Endothelial cell of umbilical vein (primary cell): ENCODE results near the gene AQP10. TPM values are rescaled to one million over a fixed set of nuclear protein-coding genes. Genes with fewer than 3 reads are reported as not detected.
A peak's percentile ranks its signal among the peaks of the same experiment; 100 is the strongest.

Source experiments
- BruUV-seq: library from RNA; stranded (reverse); fragments of 400-500 nt; replicated peaks from 2 replicates; lab custom pipeline; 2021; lab: Mats Ljungman, UMichigan
- CTCF ChIA-PET: fragments of 300-600, 350-600 bp; sonication (Branson Sonifier 250); formaldehyde crosslinking; loops from one replicate; lab custom pipeline; 2021; ENCODE audit warnings: antibody characterized with exemption, inconsistent platforms; lab: Charles Lee
- POLR2A ChIA-PET: fragments of 300-600, 350-600 bp; sonication (Branson Sonifier 250); formaldehyde crosslinking; loops from one replicate; lab custom pipeline; 2021; ENCODE audit warnings: antibody characterized with exemption, inconsistent platforms; lab: Charles Lee
- DNase-seq: peaks from one replicate; pipeline ENCODE4 v3.0.0-alpha.2; 2011; ENCODE audit warnings: low read depth, low spot score
- FAIRE-seq: peaks from 2 replicates; lab custom pipeline; 2011; peaks lifted over from hg19 to GRCh38; lab: Jason Lieb, UNC
- H2AFZ ChIP-seq: 2 replicates; pipeline ENCODE4 v1.6.0; 2012; ENCODE audit warnings: low read depth, low read length, control low read depth, inconsistent platforms
- H3K27ac ChIP-seq: 2 replicates; pipeline ENCODE4 v1.5.1; 2011; ENCODE audit warnings: low read depth, mild to moderate bottlenecking, control low read depth, low read length, moderate library complexity; ENCODE audit not compliant: insufficient read depth
- H3K27me3 ChIP-seq, 2 experiments: 2 replicates each; pipeline versions ENCODE4 v1.6.0 to v1.6.1; 2011; ENCODE audit warnings: low read length in 2 of 2, mixed read lengths in 1 of 2; ENCODE audit not compliant: control insufficient read depth in 2 of 2, insufficient read depth in 2 of 2
- H3K36me3 ChIP-seq, 2 experiments: 2 replicates in 1 of 2; 3 replicates in 1 of 2; pipeline ENCODE4 v1.5.1; 2011; ENCODE audit warnings: low read length in 2 of 2, mild to moderate bottlenecking in 1 of 2, moderate library complexity in 1 of 2; ENCODE audit not compliant: control insufficient read depth in 2 of 2, insufficient read depth in 2 of 2; ENCODE audit errors: extremely low read depth in 1 of 2
- H3K4me1 ChIP-seq: 3 replicates; pipeline ENCODE4 v1.5.1; 2011; ENCODE audit warnings: mild to moderate bottlenecking, low read length; ENCODE audit not compliant: control insufficient read depth, insufficient read depth; ENCODE audit errors: extremely low read depth
- H3K4me2 ChIP-seq: 2 replicates; pipeline ENCODE4 v1.6.1; 2011; ENCODE audit warnings: low read length, control low read depth, mixed read lengths; ENCODE audit not compliant: insufficient read depth
- H3K4me3 ChIP-seq, 3 experiments: fragments of 200-600 bp in 1 of 3; sonication (generic), shearing (Covaris generic) in 1 of 3; replicated peaks in 1 of 3; 2 replicates each; pipeline ENCODE4 v1.5.1; 2011 to 2016; ENCODE audit warnings: control low read depth in 3 of 3, low read length in 3 of 3, mild to moderate bottlenecking in 2 of 3, inconsistent platforms in 1 of 3, low read depth in 1 of 3, moderate library complexity in 1 of 3; ENCODE audit not compliant: insufficient read depth in 1 of 3
- H3K79me2 ChIP-seq: 2 replicates; pipeline ENCODE4 v1.6.0; 2012; ENCODE audit warnings: low read length, inconsistent platforms; ENCODE audit not compliant: control insufficient read depth, insufficient read depth
- H3K9ac ChIP-seq: replicated peaks from 2 replicates; pipeline ENCODE3; 2011; ENCODE audit warnings: low read length, control low read depth; ENCODE audit not compliant: insufficient read depth; ENCODE audit errors: extremely low read depth
- H3K9me1 ChIP-seq: replicated peaks from 3 replicates; pipeline ENCODE4 v1.6.0; 2011; ENCODE audit warnings: mild to moderate bottlenecking, low read length; ENCODE audit not compliant: control insufficient read depth, insufficient read depth; ENCODE audit errors: extremely low read depth
- H3K9me3 ChIP-seq: replicated peaks from 2 replicates; pipeline ENCODE4 v1.5.1; 2012; ENCODE audit warnings: low read length, inconsistent platforms; ENCODE audit not compliant: control insufficient read depth, insufficient read depth
- H4K20me1 ChIP-seq: replicated peaks from 2 replicates; pipeline ENCODE3; 2011; ENCODE audit warnings: mild to moderate bottlenecking, low read length; ENCODE audit not compliant: control insufficient read depth, insufficient read depth; ENCODE audit errors: extremely low read depth
- MYC ChIP-seq: IDR thresholded peaks from one replicate; pipeline ENCODE4 v1.6.1; 2011; ENCODE audit warnings: mild to moderate bottlenecking, low read depth, low read length
- POLR2AphosphoS5 ChIP-seq: IDR thresholded peaks from 2 replicates; pipeline ENCODE4 v1.6.1; 2012; ENCODE audit warnings: low read depth, mild to moderate bottlenecking, control low read depth, low read length, moderate library complexity; ENCODE audit not compliant: insufficient read depth
- dilution Hi-C: fragments of 300-500 bp; cut with MboI; formaldehyde crosslinking; loops from one replicate; pipeline ENCODE4 v1.15.0; 2019; ENCODE audit warnings: low sequenced_read_pairs; ENCODE audit not compliant: extremely low pct_ligation_motif_present
- intact Hi-C: fragments of 100-400 bp; cut with micrococcal nuclease; formaldehyde crosslinking; loops from one replicate; pipeline ENCODE4 v1.10.0; 2022
- polyA plus RNA-seq, 4 experiments: library from polyadenylated mRNA; depleted of rRNA in 3 of 4; stranded (reverse) in 3 of 4; unstranded in 1 of 4; fragments of >200 nt; gene quantifications; 2 replicates each; pipeline versions ENCODE4 v1.2.1 to v1.2.3, GENCODE V29; 2011 to 2012; ENCODE audit warnings: missing spikeins in 1 of 4
- total RNA-seq: library from RNA; stranded (reverse); gene quantifications from 2 replicates; pipeline ENCODE4 v1.2.3, GENCODE V29; 2021
- TF ChIP-seq, protein P1 (sequence below), 2 donors: IDR thresholded peaks; 1 replicate in 1 of 2; 2 replicates in 1 of 2; pipeline ENCODE4 v1.5.1; 2011; ENCODE audit warnings: low read length in 2 of 2, mild to moderate bottlenecking in 2 of 2, moderate library complexity in 2 of 2, control low read depth in 1 of 2, inconsistent platforms in 1 of 2, low read depth in 1 of 2; ENCODE audit not compliant: insufficient read depth in 1 of 2; ENCODE audit errors: extremely low read depth in 1 of 2

Gene AQP10
- total and polyA plus RNA-seq, 2 donors (not counting 3 experiments of a cell fraction or from before 2014, with no cell fraction given) = not detected

DNA sequence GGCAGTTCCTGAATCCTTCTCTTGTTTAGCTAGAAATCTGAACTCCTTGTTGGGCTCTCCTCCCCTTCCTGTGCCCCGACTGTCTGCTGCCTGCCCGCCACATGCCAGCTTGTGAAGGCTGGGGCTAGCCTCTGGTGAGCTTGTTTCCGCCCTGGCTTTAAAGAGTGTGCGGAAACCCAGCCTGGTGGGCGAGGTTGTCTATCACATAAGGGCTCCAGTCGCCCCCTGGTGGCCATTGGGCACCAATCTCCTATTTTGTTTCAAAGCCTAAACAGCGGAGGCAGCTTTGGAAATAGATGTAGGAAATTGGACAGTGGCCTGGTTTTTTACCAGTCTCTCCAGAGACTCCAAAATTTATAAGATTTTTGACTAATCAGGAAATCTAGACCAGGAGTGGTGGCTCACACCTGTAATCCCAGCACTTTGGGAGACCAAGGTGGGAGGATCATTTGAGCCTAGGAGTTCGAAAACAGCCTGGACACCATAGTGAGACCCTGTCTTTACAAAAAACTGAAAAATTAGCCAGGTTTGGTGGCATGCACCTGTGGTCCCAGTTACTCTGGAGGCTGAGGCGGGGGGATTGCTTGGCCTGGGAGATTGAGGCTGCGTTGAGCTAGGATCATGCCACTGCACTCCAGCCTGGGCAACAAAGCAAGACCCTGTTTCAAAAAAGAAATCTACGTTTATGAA, 14.3 kb downstream of the AQP10 start:
- Histone ChIP-seq H3K36me3 (peaks cover 5 to 34% of the 10 kb centered on the region in 2 experiments), H3K4me3 (no peak overlapping the region), H3K9me1 (no peaks in the 10 kb centered on the region), H3K4me2 (no peak overlapping the region), H3K27ac (no peak overlapping the region), H2AFZ (peak overlapping the region; percentile 46), H3K27me3 (no peaks in the 10 kb centered on the region), H3K9me3 (no peaks in the 10 kb centered on the region), H3K4me1 (peaks cover 4% of the 10 kb centered on the region), H3K9ac (no peak overlapping the region), H3K79me2 (no peaks in the 10 kb centered on the region), H4K20me1 (no peaks in the 10 kb centered on the region)
- FAIRE-seq (peak; percentile 93), DNase-seq (peak; percentile 84)
- peak; percentile 60 for TF ChIP-seq MYC
- TF ChIP-seq POLR2AphosphoS5 = no peak
- TF ChIP-seq, protein P1, sequence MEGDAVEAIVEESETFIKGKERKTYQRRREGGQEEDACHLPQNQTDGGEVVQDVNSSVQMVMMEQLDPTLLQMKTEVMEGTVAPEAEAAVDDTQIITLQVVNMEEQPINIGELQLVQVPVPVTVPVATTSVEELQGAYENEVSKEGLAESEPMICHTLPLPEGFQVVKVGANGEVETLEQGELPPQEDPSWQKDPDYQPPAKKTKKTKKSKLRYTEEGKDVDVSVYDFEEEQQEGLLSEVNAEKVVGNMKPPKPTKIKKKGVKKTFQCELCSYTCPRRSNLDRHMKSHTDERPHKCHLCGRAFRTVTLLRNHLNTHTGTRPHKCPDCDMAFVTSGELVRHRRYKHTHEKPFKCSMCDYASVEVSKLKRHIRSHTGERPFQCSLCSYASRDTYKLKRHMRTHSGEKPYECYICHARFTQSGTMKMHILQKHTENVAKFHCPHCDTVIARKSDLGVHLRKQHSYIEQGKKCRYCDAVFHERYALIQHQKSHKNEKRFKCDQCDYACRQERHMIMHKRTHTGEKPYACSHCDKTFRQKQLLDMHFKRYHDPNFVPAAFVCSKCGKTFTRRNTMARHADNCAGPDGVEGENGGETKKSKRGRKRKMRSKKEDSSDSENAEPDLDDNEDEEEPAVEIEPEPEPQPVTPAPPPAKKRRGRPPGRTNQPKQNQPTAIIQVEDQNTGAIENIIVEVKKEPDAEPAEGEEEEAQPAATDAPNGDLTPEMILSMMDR (IDR thresholded peaks at IDR 0.05; ENCODE audit: extremely low read depth in 1 of 2, insufficient read depth in 1 of 2, low read depth in 1 of 2, low read length in 2 of 2) = peak; percentile 84 to 90
- BruUV-seq = no TSS peak
- intact Hi-C loops = loop anchor here (1.0 kb wide), 4 partner anchors 9 to 149 kb away; partner anchors contain the start of gene HAX1
- dilution Hi-C loops = no loop called here
- ChIA-PET CTCF (interaction anchor here (0.6 to 4.8 kb wide), 66 partner anchors 11 to 450 kb away, joined by 3 to 210 read pairs (median 5); partner anchors contain the start of genes AQP10, ATP8B2, HAX1 and IL6R), POLR2A (interaction anchor here (1.3 to 1.5 kb wide), 2 partner anchors 9 to 11 kb away, joined by 4 read pairs; partner anchors contain the start of gene ATP8B2)
